Stimulated activated CD8-positive, alpha-beta memory T cell treated with anti-CD3 and anti-CD28 coated beads, Interleukin-4, amount 100 ng/mL, for 24 hours (primary cell): Measurements from ENCODE around the gene CRYBG2.

Source experiments
- DNase-seq: peaks from one replicate; pipeline ENCODE4 v3.0.0-alpha.2; 2020; ENCODE audit warnings: low read depth

CRYBG2 gene

GRCh38 chr1:26279456-26280332, 74.2 kb downstream of the CRYBG2 start, which contains the start of gene SH3BGRL3:
TSS of gene SH3BGRL3 (plus strand) at chr1:26280086. CDS start at chr1:26280156, 70 bp downstream.
- peak; percentile 77 for DNase-seq

GRCh38 chr1:26278724-26279455, 75.0 kb downstream of the CRYBG2 start:
- no peak for DNase-seq

GRCh38 chr1:26278303-26278702, 75.6 kb downstream of the CRYBG2 start:
- DNase-seq = no peak

GRCh38 chr1:26277719-26278118, 76.2 kb downstream of the CRYBG2 start:
- no peak for DNase-seq

- DNase-seq = no peak
Observed at GRCh38 chr1:26277261-26277661, 76.7 kb downstream of the CRYBG2 start.

- no peak for DNase-seq
Observed at GRCh38 chr1:26276432-26276838, 77.5 kb downstream of the CRYBG2 start.

- peak; percentile 72 for DNase-seq
Observed at GRCh38 chr1:26275580-26276431, 78.1 kb downstream of the CRYBG2 start.

- no peak for DNase-seq
Observed at GRCh38 chr1:26274801-26275425, 79.0 kb downstream of the CRYBG2 start.
